ENCODE results near the gene CDH22.

- TF ChIP-seq CTCF (IDR thresholded peaks at IDR 0.05): no peak
- no peak for TF ChIP-seq POLR2A (IDR thresholded peaks at IDR 0.05)
- TF ChIP-seq POLR2AphosphoS5 (IDR thresholded peaks at IDR 0.05; ENCODE audit: insufficient read depth in 1 of 2, low read depth in 1 of 2): no peak
These were observed 172.3 kb downstream of the CDH22 start for GRCh38 chr20:46135856-46136633.
